ENCODE results near the gene TSPAN17. TPM values are rescaled to one million over a fixed set of nuclear protein-coding genes. Genes with fewer than 3 reads are reported as not detected.

TSPAN17 gene
- total and polyA plus RNA-seq, 9 donors: 7.5 to 28.5 (median 14.9) TPM

GRCh38 chr5:176687247-176687646 lies 40.0 kb downstream of the TSPAN17 start:
- Histone ChIP-seq H3K27ac (no peak overlapping the region), H3K9me3 (no peaks in the 10 kb centered on the region), H3K4me3 (no peak overlapping the region), H3K4me1 (ENCODE audit: insufficient read depth) (no peaks in the 10 kb centered on the region), H3K36me3 (no peaks in the 10 kb centered on the region), H3K27me3 (no peaks in the 10 kb centered on the region)
- intact Hi-C loops (cut with DNase I): no loop called here
- DNase-seq: no peak
- TF ChIP-seq EP300 (IDR thresholded peaks at IDR 0.05) (no peak), POLR2A (IDR thresholded peaks at IDR 0.05) (no peak), CTCF (IDR thresholded peaks at IDR 0.05) (no peak)
- WGBS, 3 donors: 82 to 84% (median 83%) methylated on average over 9 to 10 of the region's 10 CpGs

- Histone ChIP-seq H3K36me3 (no peaks in the 10 kb centered on the region), H3K9me3 (no peaks in the 10 kb centered on the region), H3K4me3 (no peak overlapping the region), H3K27ac (no peak overlapping the region), H3K27me3 (no peaks in the 10 kb centered on the region), H3K4me1 (ENCODE audit: insufficient read depth) (no peaks in the 10 kb centered on the region)
- intact Hi-C loops (cut with DNase I): no loop called here
- DNase-seq: no peak
- WGBS, 3 donors: 83 to 87% (median 86%) methylated on average over 5 of the region's 5 CpGs
- TF ChIP-seq EP300 (IDR thresholded peaks at IDR 0.05): no peak
- TF ChIP-seq CTCF (IDR thresholded peaks at IDR 0.05): no peak
- TF ChIP-seq POLR2A (IDR thresholded peaks at IDR 0.05): no peak
Observed at GRCh38 chr5:176687881-176688280, 40.6 kb downstream of the TSPAN17 start.

GRCh38 chr5:176690911-176691310 lies 43.6 kb downstream of the TSPAN17 start:
- no peak for DNase-seq
- TF ChIP-seq CTCF (IDR thresholded peaks at IDR 0.05): no peak
- TF ChIP-seq EP300 (IDR thresholded peaks at IDR 0.05): no peak
- no peak for TF ChIP-seq POLR2A (IDR thresholded peaks at IDR 0.05)
- Histone ChIP-seq H3K4me3 (no peak overlapping the region), H3K27me3 (no peaks in the 10 kb centered on the region), H3K27ac (no peak overlapping the region), H3K9me3 (no peaks in the 10 kb centered on the region), H3K36me3 (no peaks in the 10 kb centered on the region), H3K4me1 (ENCODE audit: insufficient read depth) (no peaks in the 10 kb centered on the region)
- intact Hi-C loops (cut with DNase I): no loop called here
- 84 to 86% (median 86%) methylated on average over 7 of the region's 7 CpGs for WGBS, 3 donors

GRCh38 chr5:176691524-176691923 lies 44.2 kb downstream of the TSPAN17 start:
- Histone ChIP-seq H3K27ac (no peak overlapping the region), H3K9me3 (no peaks in the 10 kb centered on the region), H3K4me3 (no peak overlapping the region), H3K4me1 (ENCODE audit: insufficient read depth) (no peaks in the 10 kb centered on the region), H3K36me3 (no peaks in the 10 kb centered on the region), H3K27me3 (no peaks in the 10 kb centered on the region)
- TF ChIP-seq EP300 (IDR thresholded peaks at IDR 0.05) (no peak), POLR2A (IDR thresholded peaks at IDR 0.05) (no peak), CTCF (IDR thresholded peaks at IDR 0.05) (no peak)
- intact Hi-C loops (cut with DNase I): no loop called here
- WGBS, 3 donors: 91 to 96% (median 95%) methylated on average over 1 of the region's 1 CpG
- DNase-seq: no peak

GRCh38 chr5:176692326-176692725 lies 45.0 kb downstream of the TSPAN17 start:
- TF ChIP-seq POLR2A (IDR thresholded peaks at IDR 0.05) (no peak), EP300 (IDR thresholded peaks at IDR 0.05) (no peak), CTCF (IDR thresholded peaks at IDR 0.05) (no peak)
- H3K27me3 ChIP-seq: no peaks in the 10 kb centered on the region
- intact Hi-C loops (cut with DNase I): no loop called here
- no peaks in the 10 kb centered on the region for H3K9me3 ChIP-seq
- no peaks in the 10 kb centered on the region for H3K36me3 ChIP-seq
- DNase-seq: no peak
- H3K27ac ChIP-seq: no peak overlapping the region
- 62 to 73% (median 67%) methylated on average over 5 of the region's 5 CpGs for WGBS, 3 donors
- no peaks in the 10 kb centered on the region for H3K4me1 ChIP-seq (ENCODE audit: insufficient read depth)
- H3K4me3 ChIP-seq: no peak overlapping the region
